HS-27A (cell line): ENCODE measurements around the gene RAVER1.

Experiments used
- DNase-seq: peaks from one replicate; pipeline ENCODE4 v3.0.0-alpha.2; 2012; ENCODE audit warnings: low read depth, missing footprints

The RAVER1 gene

GRCh38 chr19:10270180-10270615 is 63.1 kb downstream of the RAVER1 start:
- no peak for DNase-seq

GRCh38 chr19:10269333-10270179 is 63.8 kb downstream of the RAVER1 start:
- no peak for DNase-seq

GRCh38 chr19:10268071-10268470 is 65.3 kb downstream of the RAVER1 start:
- DNase-seq = no peak

- no peak for DNase-seq
Observed at GRCh38 chr19:10266706-10267105, 66.6 kb downstream of the RAVER1 start.
